GM19239 (cell line): ENCODE measurements around the gene SCO2.

Experiments
- DNase-seq: peaks from one replicate; pipeline ENCODE4 v3.0.0; 2011; ENCODE audit warnings: low spot score; ENCODE audit not compliant: insufficient read length
- FAIRE-seq: peaks from 2 replicates; lab custom pipeline; 2011; peaks lifted over from hg19 to GRCh38; lab: Jason Lieb, UNC

The SCO2 gene

GRCh38 chr22:50525104-50525857, at the start of gene SCO2:
Gene SCO2, minus strand, starts transcription at chr22:50525598. Its CDS starts 1,187 bp downstream, at chr22:50524411.
- DNase-seq, result peak; percentile 90
- FAIRE-seq, result peak; percentile 97

- FAIRE-seq, result no peak
- DNase-seq, result no peak
These were observed 49.0 kb upstream of the SCO2 start for GRCh38 chr22:50574383-50574755.

GRCh38 chr22:50573491-50574382, 48.3 kb upstream of the SCO2 start:
- no peak for FAIRE-seq
- no peak for DNase-seq

- FAIRE-seq (no peak), DNase-seq (no peak)
These were observed 47.6 kb upstream of the SCO2 start for GRCh38 chr22:50572965-50573364.

- FAIRE-seq (no peak), DNase-seq (no peak)
These were observed 46.1 kb upstream of the SCO2 start for GRCh38 chr22:50571264-50572175.

- DNase-seq, result no peak
- FAIRE-seq, result no peak
These were observed 45.5 kb upstream of the SCO2 start for GRCh38 chr22:50570861-50571260.

GRCh38 chr22:50569896-50570535, 44.6 kb upstream of the SCO2 start:
- DNase-seq (no peak), FAIRE-seq (peak; percentile 51)

GRCh38 chr22:50569041-50569459, 43.7 kb upstream of the SCO2 start:
- DNase-seq, result no peak
- no peak for FAIRE-seq

GRCh38 chr22:50568626-50569025, 43.2 kb upstream of the SCO2 start:
- FAIRE-seq (no peak), DNase-seq (no peak)

- FAIRE-seq, result no peak
- no peak for DNase-seq
These were observed 42.4 kb upstream of the SCO2 start for GRCh38 chr22:50567721-50568252.

- DNase-seq, result no peak
These were observed 38.9 kb upstream of the SCO2 start for GRCh38 chr22:50564289-50564688.

GRCh38 chr22:50563413-50564160, 38.2 kb upstream of the SCO2 start:
- DNase-seq (no peak), FAIRE-seq (no peak)

More at GRCh38 chr22:50564289-50564688, 38.9 kb upstream of the SCO2 start:
- no peak for FAIRE-seq

- DNase-seq, result peak; percentile 93
- FAIRE-seq, result peak; percentile 99
These were observed 37.4 kb upstream of the SCO2 start, which contains the start of gene SYCE3 for GRCh38 chr22:50562523-50563412. Gene SYCE3, minus strand, starts transcription at chr22:50562919. Its CDS starts 6,514 bp downstream, at chr22:50556405.

GRCh38 chr22:50561401-50562358, 36.3 kb upstream of the SCO2 start:
- DNase-seq (no peak), FAIRE-seq (no peak)

GRCh38 chr22:50560034-50560433, 34.6 kb upstream of the SCO2 start:
- no peak for DNase-seq

GRCh38 chr22:50556703-50557102, 31.3 kb upstream of the SCO2 start:
- FAIRE-seq (no peak), DNase-seq (no peak)

More at GRCh38 chr22:50560034-50560433, 34.6 kb upstream of the SCO2 start:
- no peak for FAIRE-seq

GRCh38 chr22:50553310-50553709, 27.9 kb upstream of the SCO2 start:
- no peak for FAIRE-seq
- no peak for DNase-seq
